ENCODE results near the gene COL25A1.

Gene COL25A1

DNA sequence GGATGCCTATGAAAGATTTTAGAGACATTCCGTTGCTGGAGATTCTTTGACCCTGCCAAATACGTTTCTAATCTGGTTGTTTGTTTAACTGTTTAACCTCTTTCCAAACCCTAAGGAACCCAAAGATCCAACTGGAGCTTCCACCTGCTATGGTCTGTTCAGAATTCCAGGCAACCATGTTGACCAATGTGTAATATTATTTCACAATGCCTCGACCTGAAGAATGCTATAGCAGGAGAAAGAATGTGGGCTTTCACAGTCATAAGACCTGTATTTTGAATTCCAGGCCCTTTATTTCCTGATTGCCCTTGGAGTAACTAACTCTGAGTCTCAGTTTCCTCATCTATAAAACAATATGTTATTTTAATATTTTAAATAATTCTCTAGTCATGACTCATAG, 90.8 kb downstream of the COL25A1 start:
- no peaks in the 10 kb centered on the region for H3K4me1 Mint-ChIP-seq
- no peak for ATAC-seq
- no peaks in the 10 kb centered on the region for H3K27me3 Mint-ChIP-seq
- H3K36me3 Mint-ChIP-seq, result no peaks in the 10 kb centered on the region
- no peaks in the 10 kb centered on the region for H3K9me3 Mint-ChIP-seq
- H3K27ac Mint-ChIP-seq, result no peak overlapping the region
- no peak overlapping the region for H3K4me3 Mint-ChIP-seq

DNA sequence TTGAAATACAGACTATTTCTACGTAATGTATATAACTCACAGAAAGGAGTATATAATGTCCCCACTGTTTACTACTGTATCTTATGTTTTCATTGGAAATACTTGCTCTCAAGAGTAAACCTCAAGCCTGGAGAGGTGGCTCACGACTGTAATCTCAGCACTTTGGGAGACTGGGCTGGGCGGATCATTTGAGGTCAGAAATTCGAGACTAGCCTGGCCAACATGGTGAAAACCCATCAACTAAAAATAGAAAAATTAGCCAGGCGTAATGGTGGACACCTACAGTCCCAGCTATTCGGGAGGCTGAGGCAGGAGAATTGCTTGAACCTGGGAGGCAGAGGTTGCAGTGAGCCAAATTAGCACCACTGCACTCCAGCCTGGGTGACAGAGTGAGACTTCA, 92.8 kb downstream of the COL25A1 start:
- Mint-ChIP-seq H3K27me3 (no peaks in the 10 kb centered on the region), H3K36me3 (no peaks in the 10 kb centered on the region), H3K4me3 (no peak overlapping the region), H3K9me3 (no peaks in the 10 kb centered on the region), H3K27ac (no peak overlapping the region), H3K4me1 (no peaks in the 10 kb centered on the region)
- ATAC-seq, result no peak

DNA sequence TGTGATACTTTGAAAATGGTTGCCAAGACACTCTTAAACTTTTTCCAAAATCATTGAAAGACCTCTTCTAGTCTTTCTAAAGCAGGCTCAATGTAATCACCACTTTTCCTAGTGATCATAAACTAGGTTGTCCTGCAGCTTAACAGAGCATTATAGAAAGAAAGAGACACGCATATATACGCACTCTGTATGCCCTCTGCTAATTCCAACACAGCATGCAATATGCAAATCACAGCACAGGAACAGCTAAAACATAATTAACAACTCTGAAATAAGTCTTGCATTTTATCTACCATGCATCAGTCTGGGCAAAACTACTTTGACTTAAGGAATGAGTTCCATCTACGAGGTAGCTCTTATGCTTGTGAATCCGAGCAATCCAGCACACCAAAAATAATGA, 94.6 kb downstream of the COL25A1 start:
- no peaks in the 10 kb centered on the region for H3K27me3 Mint-ChIP-seq
- H3K4me3 Mint-ChIP-seq, result no peak overlapping the region
- H3K9me3 Mint-ChIP-seq, result no peaks in the 10 kb centered on the region
- H3K4me1 Mint-ChIP-seq, result no peaks in the 10 kb centered on the region
- no peak overlapping the region for H3K27ac Mint-ChIP-seq
- H3K36me3 Mint-ChIP-seq, result no peaks in the 10 kb centered on the region
- ATAC-seq, result no peak

DNA sequence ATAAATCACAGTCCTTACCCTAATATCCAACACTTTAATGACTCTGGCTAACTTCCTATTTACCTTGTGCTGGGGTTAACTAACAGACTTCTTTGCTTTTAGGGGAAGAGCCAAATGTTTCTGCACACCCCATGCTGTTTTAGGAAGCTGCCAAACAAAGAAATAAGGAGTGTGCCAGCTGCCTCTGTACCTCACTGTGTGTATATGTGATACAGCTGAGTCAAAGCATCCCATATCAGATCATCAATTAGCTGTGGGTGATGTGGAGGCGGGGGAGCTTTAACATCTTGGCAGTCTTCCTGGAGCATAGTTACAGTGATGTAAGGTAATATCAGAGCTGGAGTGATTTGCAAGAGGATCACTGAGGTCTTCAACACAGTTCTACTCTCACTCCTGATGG, 95.4 kb downstream of the COL25A1 start:
- no peaks in the 10 kb centered on the region for H3K36me3 Mint-ChIP-seq
- no peaks in the 10 kb centered on the region for H3K27me3 Mint-ChIP-seq
- ATAC-seq, result no peak
- no peaks in the 10 kb centered on the region for H3K9me3 Mint-ChIP-seq
- H3K4me1 Mint-ChIP-seq, result no peaks in the 10 kb centered on the region
- H3K4me3 Mint-ChIP-seq, result no peak overlapping the region
- H3K27ac Mint-ChIP-seq, result no peak overlapping the region

DNA sequence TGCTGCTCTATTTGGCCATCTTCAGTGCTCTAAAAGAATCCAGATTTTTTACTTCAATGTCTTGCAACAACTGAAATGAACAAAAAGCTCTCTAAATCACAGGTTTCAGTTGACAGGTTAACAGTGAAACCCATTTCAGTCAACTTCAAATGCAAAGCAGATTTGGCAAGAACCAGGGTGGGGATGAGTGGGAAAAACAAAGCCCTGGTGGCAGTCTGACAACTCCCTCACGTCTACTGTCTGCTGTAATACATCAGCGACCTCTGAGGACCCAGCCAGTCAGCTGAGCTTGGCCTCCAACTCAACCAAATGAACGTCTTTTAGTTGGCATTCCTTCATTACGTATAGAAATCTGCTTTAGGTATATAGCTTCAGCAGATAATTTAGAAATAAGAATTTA, 95.8 kb downstream of the COL25A1 start:
- no peak for ATAC-seq
- no peak overlapping the region for H3K4me3 Mint-ChIP-seq
- no peak overlapping the region for H3K27ac Mint-ChIP-seq
- no peaks in the 10 kb centered on the region for H3K27me3 Mint-ChIP-seq
- no peaks in the 10 kb centered on the region for H3K36me3 Mint-ChIP-seq
- H3K4me1 Mint-ChIP-seq, result no peaks in the 10 kb centered on the region
- H3K9me3 Mint-ChIP-seq, result no peaks in the 10 kb centered on the region

DNA sequence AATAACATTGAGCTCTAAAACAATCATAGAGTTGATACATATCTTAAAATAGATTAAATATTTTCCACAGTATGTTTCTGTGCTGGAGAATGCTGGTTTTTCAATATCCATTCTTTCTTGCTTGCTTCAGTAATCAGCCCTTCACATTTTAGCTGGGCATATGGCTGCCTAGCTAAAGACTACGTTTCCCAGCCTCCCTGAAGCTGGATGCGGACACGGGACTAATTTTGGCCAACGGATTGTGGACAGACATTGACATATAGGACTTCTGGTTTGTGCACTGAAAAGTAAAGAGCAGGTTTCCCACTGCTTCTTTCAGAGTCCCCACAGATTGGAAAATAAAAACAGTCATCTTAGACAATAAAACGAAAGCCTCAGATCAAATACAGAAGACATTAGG, 97.3 kb downstream of the COL25A1 start:
- no peaks in the 10 kb centered on the region for H3K9me3 Mint-ChIP-seq
- no peak for ATAC-seq
- no peak overlapping the region for H3K27ac Mint-ChIP-seq
- no peaks in the 10 kb centered on the region for H3K4me1 Mint-ChIP-seq
- H3K27me3 Mint-ChIP-seq, result no peaks in the 10 kb centered on the region
- no peaks in the 10 kb centered on the region for H3K36me3 Mint-ChIP-seq
- no peak overlapping the region for H3K4me3 Mint-ChIP-seq

DNA sequence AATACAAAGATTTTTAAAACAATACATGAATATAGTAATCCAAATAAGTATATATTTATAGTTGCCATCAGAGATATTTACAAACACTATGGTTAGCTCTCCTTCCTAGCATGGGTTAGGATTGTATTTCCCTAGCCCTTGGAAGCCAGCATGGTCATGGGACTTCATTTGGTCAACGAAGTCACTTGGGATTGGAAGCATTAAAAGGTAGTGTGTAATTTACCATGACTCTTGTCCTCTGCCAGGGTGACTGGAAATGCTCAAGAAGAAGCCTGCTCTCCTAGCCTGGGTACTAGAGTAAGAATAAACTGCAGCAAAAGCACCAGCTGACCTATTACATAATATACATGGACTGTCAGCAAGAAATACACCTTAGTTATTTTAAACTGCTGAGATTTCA, 102.9 kb downstream of the COL25A1 start:
- no peak for ATAC-seq
- Mint-ChIP-seq H3K27me3 (no peaks in the 10 kb centered on the region), H3K4me3 (no peak overlapping the region), H3K27ac (no peak overlapping the region), H3K9me3 (no peaks in the 10 kb centered on the region), H3K4me1 (no peaks in the 10 kb centered on the region), H3K36me3 (no peaks in the 10 kb centered on the region)

DNA sequence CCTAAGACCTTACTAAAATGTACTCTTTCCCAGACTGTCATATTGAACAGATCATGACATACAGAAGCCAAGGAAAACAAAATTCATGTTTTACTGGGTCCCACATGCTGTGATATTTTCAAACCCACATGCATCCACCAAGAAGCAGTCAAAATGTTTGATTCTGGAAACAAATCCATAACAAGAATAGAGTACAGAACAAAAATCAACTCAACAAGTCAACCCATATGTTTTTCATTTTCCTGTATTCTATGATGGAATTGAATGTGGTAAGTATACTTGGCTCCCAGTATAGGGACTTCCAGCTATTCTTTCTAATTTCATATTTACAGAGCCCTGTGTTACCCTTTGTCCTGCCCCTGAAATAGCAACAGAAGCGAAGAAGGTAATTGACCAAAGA, 106.8 kb downstream of the COL25A1 start:
- ATAC-seq, result no peak
- Mint-ChIP-seq H3K27me3 (no peaks in the 10 kb centered on the region), H3K27ac (no peak overlapping the region), H3K36me3 (no peaks in the 10 kb centered on the region), H3K4me3 (no peak overlapping the region), H3K9me3 (no peaks in the 10 kb centered on the region), H3K4me1 (no peaks in the 10 kb centered on the region)

DNA sequence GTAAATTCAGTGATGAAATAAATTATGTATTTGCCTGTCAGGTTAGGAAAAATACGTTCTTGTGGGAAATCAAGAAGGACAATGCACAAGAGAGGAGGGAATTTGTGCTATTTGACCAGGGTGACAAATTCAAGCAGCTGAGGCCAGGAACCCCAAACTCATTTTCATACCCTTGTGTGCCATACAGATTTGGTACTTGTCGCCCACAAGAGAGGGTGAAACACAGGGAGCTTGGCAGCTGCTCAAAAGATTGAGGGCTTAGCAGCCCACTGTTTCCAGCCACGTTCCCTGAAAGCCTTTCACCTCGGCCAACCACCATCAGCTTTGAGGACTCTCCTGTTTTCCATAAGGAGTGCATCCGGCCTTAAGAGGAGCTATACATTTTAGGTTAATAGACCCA, 111.2 kb downstream of the COL25A1 start:
- Mint-ChIP-seq H3K27me3 (no peaks in the 10 kb centered on the region), H3K4me3 (no peak overlapping the region), H3K27ac (no peak overlapping the region), H3K4me1 (no peaks in the 10 kb centered on the region), H3K9me3 (no peaks in the 10 kb centered on the region), H3K36me3 (no peaks in the 10 kb centered on the region)
- no peak for ATAC-seq

DNA sequence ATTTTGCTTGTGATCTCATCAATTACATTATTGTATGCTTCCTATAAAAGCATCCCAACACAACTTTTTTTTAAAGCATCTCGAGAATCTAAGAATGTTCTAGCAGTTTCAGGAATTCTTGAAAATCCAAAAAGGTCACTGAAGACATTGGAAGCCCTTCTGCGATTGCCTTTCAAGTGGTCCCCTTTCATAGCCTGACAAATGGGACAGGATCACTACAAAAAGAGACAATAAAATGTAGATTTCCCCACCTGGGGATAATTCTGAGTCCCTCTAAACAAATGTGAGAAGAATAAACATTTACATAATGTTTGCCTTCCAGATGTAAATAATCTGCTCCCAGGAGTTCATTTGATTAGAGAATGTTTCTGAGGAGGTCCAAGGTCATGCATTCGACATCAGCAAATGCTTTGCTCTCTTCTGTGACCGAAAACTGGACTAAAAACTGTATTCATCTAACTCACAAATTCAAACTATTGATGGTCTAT, 116.0 kb downstream of the COL25A1 start:
- no peak overlapping the region for H3K27ac Mint-ChIP-seq
- no peaks in the 10 kb centered on the region for H3K4me1 Mint-ChIP-seq
- no peaks in the 10 kb centered on the region for H3K27me3 Mint-ChIP-seq
- H3K9me3 Mint-ChIP-seq, result peaks cover 3% of the 10 kb centered on the region
- no peak for ATAC-seq
- no peak overlapping the region for H3K4me3 Mint-ChIP-seq
- no peaks in the 10 kb centered on the region for H3K36me3 Mint-ChIP-seq

DNA sequence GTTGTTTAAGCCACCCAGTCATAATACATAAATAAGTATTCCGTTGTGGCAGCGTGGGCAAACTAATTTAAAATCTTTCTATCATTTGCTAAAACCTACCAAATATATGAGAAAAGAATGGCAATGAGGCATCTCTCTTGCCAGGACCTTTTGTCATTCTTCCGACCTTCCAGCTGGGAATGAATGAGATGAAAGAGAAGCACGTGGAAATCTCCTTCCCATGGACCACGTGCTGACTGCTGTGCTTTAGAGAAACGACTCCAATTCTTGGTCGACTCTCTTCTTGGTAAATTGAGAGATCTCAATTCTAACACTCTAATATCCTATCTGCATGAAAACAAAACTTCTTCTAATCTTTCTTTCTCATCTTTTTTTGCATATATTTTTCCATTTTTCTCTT, 116.5 kb downstream of the COL25A1 start:
- Mint-ChIP-seq H3K4me3 (no peak overlapping the region), H3K36me3 (no peaks in the 10 kb centered on the region), H3K9me3 (peaks cover 3% of the 10 kb centered on the region), H3K27ac (no peak overlapping the region), H3K4me1 (no peaks in the 10 kb centered on the region), H3K27me3 (no peaks in the 10 kb centered on the region)
- ATAC-seq, result no peak

DNA sequence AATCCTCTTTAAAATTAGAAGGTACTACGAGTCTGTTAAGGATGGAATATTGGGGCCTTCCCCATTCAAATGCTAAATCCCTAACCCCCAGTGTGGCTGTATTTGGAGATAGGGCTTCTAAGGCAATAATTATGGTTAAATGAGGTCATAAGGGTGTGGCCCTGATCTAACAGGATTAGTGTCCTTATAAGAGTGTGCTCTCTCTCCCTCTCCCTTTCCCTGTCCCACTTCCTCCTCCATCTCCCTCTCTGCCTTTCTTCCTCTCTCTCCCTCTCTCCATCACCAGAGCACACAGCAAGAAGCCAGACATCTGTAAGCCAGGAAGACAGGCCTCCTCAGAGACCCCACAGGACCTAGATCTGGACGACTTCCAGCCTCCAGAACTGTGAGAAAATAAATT, 116.9 kb downstream of the COL25A1 start:
- H3K27me3 Mint-ChIP-seq, result no peaks in the 10 kb centered on the region
- no peak overlapping the region for H3K4me3 Mint-ChIP-seq
- H3K9me3 Mint-ChIP-seq, result peaks cover 3% of the 10 kb centered on the region
- H3K4me1 Mint-ChIP-seq, result no peaks in the 10 kb centered on the region
- no peaks in the 10 kb centered on the region for H3K36me3 Mint-ChIP-seq
- no peak overlapping the region for H3K27ac Mint-ChIP-seq
- no peak for ATAC-seq

DNA sequence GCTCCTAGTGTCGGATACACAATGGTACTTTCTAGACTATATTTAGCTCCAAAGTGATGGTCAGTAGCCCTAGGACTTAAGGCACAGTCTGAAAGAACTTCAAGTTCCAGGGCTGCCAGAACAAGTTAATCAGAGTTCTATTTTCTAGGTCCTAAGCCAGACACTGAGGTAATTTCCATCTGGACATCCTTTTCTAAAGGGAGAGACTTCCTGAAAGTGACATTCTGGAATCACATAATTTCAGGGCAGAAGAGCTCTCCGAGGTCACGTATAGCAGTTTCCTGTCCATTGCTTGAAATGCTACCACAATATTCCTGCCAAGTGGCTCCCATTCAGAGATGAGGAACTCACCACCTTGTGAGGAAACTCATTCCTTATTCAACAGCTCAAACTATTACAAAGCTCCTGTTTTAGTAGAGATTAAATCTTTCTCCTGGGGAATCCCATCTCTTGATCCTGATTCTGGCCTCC, 117.9 kb downstream of the COL25A1 start:
- H3K36me3 Mint-ChIP-seq, result no peaks in the 10 kb centered on the region
- H3K27me3 Mint-ChIP-seq, result no peaks in the 10 kb centered on the region
- no peak overlapping the region for H3K4me3 Mint-ChIP-seq
- H3K9me3 Mint-ChIP-seq, result peaks cover 3% of the 10 kb centered on the region
- no peaks in the 10 kb centered on the region for H3K4me1 Mint-ChIP-seq
- ATAC-seq, result no peak
- H3K27ac Mint-ChIP-seq, result no peak overlapping the region

DNA sequence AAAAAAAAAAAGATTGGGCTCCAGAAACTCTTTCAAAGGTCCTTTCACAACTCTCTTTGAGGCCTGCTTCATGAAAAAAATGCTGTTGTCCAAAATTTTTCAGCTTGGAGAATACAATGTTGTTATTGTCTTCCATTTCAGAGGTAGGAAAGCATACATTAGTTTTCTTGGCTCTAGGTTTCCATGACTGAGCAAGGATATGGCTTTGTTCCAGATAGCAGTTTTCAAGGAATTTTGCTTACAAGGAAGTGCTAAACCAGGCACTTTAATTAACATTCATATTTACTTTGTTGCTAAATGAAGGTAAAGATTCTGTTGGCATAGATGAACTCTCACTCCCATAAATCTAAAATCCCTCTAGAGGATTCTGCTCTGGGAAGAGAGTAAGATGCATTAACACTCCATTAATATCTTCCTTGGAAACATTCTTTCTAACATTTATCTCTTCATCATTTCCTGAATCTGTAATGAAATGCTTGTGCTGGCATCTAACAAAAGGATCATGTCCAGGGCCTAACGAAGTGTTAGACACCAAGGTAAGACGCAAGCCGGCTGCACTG, 118.4 kb downstream of the COL25A1 start:
- no peaks in the 10 kb centered on the region for H3K36me3 Mint-ChIP-seq
- H3K4me3 Mint-ChIP-seq, result no peak overlapping the region
- H3K27me3 Mint-ChIP-seq, result no peaks in the 10 kb centered on the region
- no peak overlapping the region for H3K27ac Mint-ChIP-seq
- H3K4me1 Mint-ChIP-seq, result no peaks in the 10 kb centered on the region
- peaks cover 3% of the 10 kb centered on the region for H3K9me3 Mint-ChIP-seq
- no peak for ATAC-seq

DNA sequence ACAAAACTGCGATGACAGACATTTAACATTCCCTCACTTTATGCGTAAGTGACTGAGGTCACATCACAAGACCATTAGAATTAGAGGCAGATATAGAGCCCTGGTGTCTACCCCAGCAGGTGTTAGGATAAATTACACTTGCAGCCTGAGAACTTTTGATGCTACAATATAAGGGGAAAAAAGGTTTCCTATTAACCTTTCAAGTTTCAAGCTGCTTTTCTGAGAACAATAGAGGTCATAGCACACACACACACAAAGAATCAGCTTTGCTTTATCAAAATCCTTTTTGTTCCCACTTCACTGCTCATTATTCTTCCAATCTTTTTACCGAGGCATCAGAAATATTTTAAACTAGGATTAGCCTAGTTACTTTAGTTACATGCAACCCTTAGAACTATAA, 119.8 kb downstream of the COL25A1 start:
- Mint-ChIP-seq H3K4me3 (no peak overlapping the region), H3K9me3 (peaks cover 3% of the 10 kb centered on the region), H3K4me1 (no peaks in the 10 kb centered on the region), H3K36me3 (no peaks in the 10 kb centered on the region), H3K27me3 (no peaks in the 10 kb centered on the region), H3K27ac (no peak overlapping the region)
- no peak for ATAC-seq

DNA sequence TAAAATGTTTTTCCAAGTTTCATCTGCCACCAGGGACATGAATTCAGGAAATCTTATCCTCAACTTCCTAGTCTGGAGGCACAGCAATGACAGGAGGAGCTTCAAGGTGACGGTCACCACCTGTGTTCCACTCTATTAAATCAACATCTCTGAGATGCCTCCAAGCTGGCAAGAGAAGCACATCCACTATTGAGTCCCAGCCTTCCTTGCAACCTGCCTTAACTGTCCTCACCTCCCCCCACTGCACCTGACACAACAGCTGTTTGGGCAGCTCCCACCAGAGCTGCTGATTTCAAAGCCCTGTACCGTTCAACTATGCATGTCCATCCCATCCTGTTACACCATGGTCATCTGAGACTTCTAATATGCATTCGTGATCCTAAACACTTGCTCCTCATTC, 123.4 kb downstream of the COL25A1 start:
- no peaks in the 10 kb centered on the region for H3K9me3 Mint-ChIP-seq
- no peak for ATAC-seq
- H3K4me3 Mint-ChIP-seq, result no peak overlapping the region
- H3K27me3 Mint-ChIP-seq, result no peaks in the 10 kb centered on the region
- H3K4me1 Mint-ChIP-seq, result no peaks in the 10 kb centered on the region
- H3K27ac Mint-ChIP-seq, result no peak overlapping the region
- no peaks in the 10 kb centered on the region for H3K36me3 Mint-ChIP-seq

Measured in stimulated activated memory B cell treated with anti-CD40 and anti-IgM and Interleukin-4, amounts not matched to agents 10 μg/mL and 1 μg/mL and 100 μg/mL, for 72 hours (primary cell).